Body of pancreas (tissue), 4 donors: Measurements from ENCODE around the gene OST4.

ENCODE experiments used
- CTCF ChIP-seq, 7 experiments: fragments of 450-650 bp in 4 of 7; fragments of 200-600 bp in 3 of 7; sonication (generic) in 3 of 7; IDR thresholded peaks; one replicate each; pipeline ENCODE4 v1.5.1; 2016 to 2019; ENCODE audit warnings: antibody characterized with exemption in 7 of 7
- POLR2A ChIP-seq, 3 donors: fragments of 450-650 bp; IDR thresholded peaks; one replicate each; pipeline ENCODE4 v1.6.1; 2016; ENCODE audit warnings: antibody characterized with exemption in 3 of 3, mild to moderate bottlenecking in 2 of 3

GRCh38 chr2:27099334-27099955, 28.0 kb upstream of the OST4 start:
- TF ChIP-seq CTCF (IDR thresholded peaks at IDR 0.05) (no peak), POLR2A (IDR thresholded peaks at IDR 0.05) (no peak)
